ENCODE measurements around the gene UBE2S. TPM values are rescaled to one million over a fixed set of nuclear protein-coding genes. Genes with fewer than 3 reads are reported as not detected.

Gene UBE2S
- total RNA-seq, 4 donors from 2014 or later = 3.2 to 141 (median 21.5) TPM

- Histone ChIP-seq H3K27ac (no peak overlapping the region), H3K36me3 (no peaks in the 10 kb centered on the region), H3K9me3 (no peaks in the 10 kb centered on the region), H3K4me1 (peaks cover 15 to 19% of the 10 kb centered on the region in 2 donors), H3K4me3 (no peak overlapping the region), H3K27me3 (no peaks in the 10 kb centered on the region)
- TF ChIP-seq CTCF (IDR thresholded peaks at IDR 0.05) (no peak), POLR2A (IDR thresholded peaks at IDR 0.05) (no peak)
- intact Hi-C loops (cut with DNase I; ENCODE audit: low total_unique reads) = loop anchor here (5.0 kb wide), 1 partner anchor 80 kb away; no protein-coding TSS in a partner anchor
- DNase-seq = no peak
Measured at GRCh38 chr19:55382522-55383054, 25.0 kb downstream of the UBE2S start.

- no peak overlapping the region for H3K4me3 ChIP-seq
- intact Hi-C loops (cut with DNase I; ENCODE audit: low total_unique reads) = loop anchor here (5.0 kb wide), 1 partner anchor 80 kb away; no protein-coding TSS in a partner anchor
- H3K27me3 ChIP-seq = no peaks in the 10 kb centered on the region
- no peak for DNase-seq
- peaks cover 9 to 15% of the 10 kb centered on the region in 2 donors for H3K4me1 ChIP-seq
- H3K27ac ChIP-seq = no peak overlapping the region
- H3K36me3 ChIP-seq = no peaks in the 10 kb centered on the region
- no peaks in the 10 kb centered on the region for H3K9me3 ChIP-seq
- TF ChIP-seq POLR2A (IDR thresholded peaks at IDR 0.05) (no peak), CTCF (IDR thresholded peaks at IDR 0.05) (no peak)
Measured at GRCh38 chr19:55382013-55382412, 25.6 kb downstream of the UBE2S start.

GRCh38 chr19:55379174-55379573 lies 28.4 kb downstream of the UBE2S start:
- no peak overlapping the region for H3K27ac ChIP-seq
- no peak for DNase-seq
- intact Hi-C loops (cut with DNase I; ENCODE audit: low total_unique reads) = no loop called here
- no peaks in the 10 kb centered on the region for H3K9me3 ChIP-seq
- H3K36me3 ChIP-seq = no peaks in the 10 kb centered on the region
- no peak overlapping the region for H3K4me3 ChIP-seq
- TF ChIP-seq CTCF (IDR thresholded peaks at IDR 0.05) (no peak), POLR2A (IDR thresholded peaks at IDR 0.05) (no peak)
- H3K4me1 ChIP-seq = peaks cover 4 to 5% of the 10 kb centered on the region in 2 donors
- peaks cover 0 to 16% of the 10 kb centered on the region in 2 donors for H3K27me3 ChIP-seq

- H3K36me3 ChIP-seq = no peaks in the 10 kb centered on the region
- H3K4me3 ChIP-seq = no peak overlapping the region
- intact Hi-C loops (cut with DNase I; ENCODE audit: low total_unique reads) = no loop called here
- H3K4me1 ChIP-seq = peaks cover 0 to 3% of the 10 kb centered on the region in 2 donors
- H3K9me3 ChIP-seq = no peaks in the 10 kb centered on the region
- TF ChIP-seq POLR2A (IDR thresholded peaks at IDR 0.05) = no peak
- no peak for TF ChIP-seq CTCF (IDR thresholded peaks at IDR 0.05)
- peaks cover 0 to 16% of the 10 kb centered on the region in 2 donors for H3K27me3 ChIP-seq
- H3K27ac ChIP-seq = no peak overlapping the region
- no peak for DNase-seq
Measured at GRCh38 chr19:55377356-55378131, 30.0 kb downstream of the UBE2S start.

GRCh38 chr19:55376241-55376933 lies 31.2 kb downstream of the UBE2S start, which contains the start of gene TMEM190:
Gene TMEM190, plus strand, starts transcription at chr19:55376826. Its CDS starts 28 bp downstream, at chr19:55376854.
- peaks cover 0 to 3% of the 10 kb centered on the region in 2 donors for H3K4me1 ChIP-seq
- TF ChIP-seq POLR2A (IDR thresholded peaks at IDR 0.05) (no peak), CTCF (IDR thresholded peaks at IDR 0.05) (no peak)
- no peak within 1 kb of the TSS for H3K4me3 ChIP-seq
- H3K9me3 ChIP-seq = no peaks in the 10 kb centered on the region
- H3K27ac ChIP-seq = no peak within 1 kb of the TSS
- no peak for DNase-seq
- H3K36me3 ChIP-seq = no peaks in the 10 kb centered on the region
- intact Hi-C loops (cut with DNase I; ENCODE audit: low total_unique reads) = no loop called here
- H3K27me3 ChIP-seq = peaks cover 0 to 16% of the 10 kb centered on the region in 2 donors
